OCI-LY7 (cell line): ENCODE measurements around the gene ARHGAP18.

Source experiments
- EZH2phosphoT487 ChIP-seq: fragments of 200-600 bp; sonication (generic); IDR thresholded peaks from 2 replicates; pipeline ENCODE4 v1.6.1; 2018; ENCODE audit warnings: low read depth, borderline replicate concordance, mild to moderate bottlenecking, mixed run types, antibody characterized with exemption, low read length, moderate library complexity, mixed read lengths
- TF ChIP-seq, protein P1 (sequence below): fragments of 200-600 bp; sonication (generic); conservative IDR thresholded peaks from 2 replicates; pipeline ENCODE4 v1.5.1; 2014; ENCODE audit warnings: mild to moderate bottlenecking, antibody characterized with exemption, low read length, moderate library complexity, mixed read lengths

DNA sequence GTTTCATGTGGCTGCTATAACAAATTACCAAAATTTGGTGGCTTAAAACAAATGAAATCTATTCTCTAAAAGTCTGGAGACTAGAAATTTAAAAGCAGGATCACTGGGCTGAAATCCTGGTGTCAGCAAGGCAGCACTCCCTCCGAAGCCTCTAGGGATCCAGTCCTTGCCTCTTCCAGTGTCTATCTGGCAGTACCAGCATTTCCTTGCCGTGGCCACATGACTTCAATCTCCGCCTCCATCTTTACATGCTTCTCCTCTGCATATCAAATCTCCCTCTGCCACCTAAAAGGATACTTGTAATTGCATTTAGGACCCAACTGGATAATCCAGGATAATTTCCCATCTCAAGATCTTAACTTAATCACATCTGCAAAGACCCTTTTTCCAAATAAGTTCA is 30.2 kb downstream of the ARHGAP18 start:
- TF ChIP-seq, protein P1, sequence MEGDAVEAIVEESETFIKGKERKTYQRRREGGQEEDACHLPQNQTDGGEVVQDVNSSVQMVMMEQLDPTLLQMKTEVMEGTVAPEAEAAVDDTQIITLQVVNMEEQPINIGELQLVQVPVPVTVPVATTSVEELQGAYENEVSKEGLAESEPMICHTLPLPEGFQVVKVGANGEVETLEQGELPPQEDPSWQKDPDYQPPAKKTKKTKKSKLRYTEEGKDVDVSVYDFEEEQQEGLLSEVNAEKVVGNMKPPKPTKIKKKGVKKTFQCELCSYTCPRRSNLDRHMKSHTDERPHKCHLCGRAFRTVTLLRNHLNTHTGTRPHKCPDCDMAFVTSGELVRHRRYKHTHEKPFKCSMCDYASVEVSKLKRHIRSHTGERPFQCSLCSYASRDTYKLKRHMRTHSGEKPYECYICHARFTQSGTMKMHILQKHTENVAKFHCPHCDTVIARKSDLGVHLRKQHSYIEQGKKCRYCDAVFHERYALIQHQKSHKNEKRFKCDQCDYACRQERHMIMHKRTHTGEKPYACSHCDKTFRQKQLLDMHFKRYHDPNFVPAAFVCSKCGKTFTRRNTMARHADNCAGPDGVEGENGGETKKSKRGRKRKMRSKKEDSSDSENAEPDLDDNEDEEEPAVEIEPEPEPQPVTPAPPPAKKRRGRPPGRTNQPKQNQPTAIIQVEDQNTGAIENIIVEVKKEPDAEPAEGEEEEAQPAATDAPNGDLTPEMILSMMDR, result no peak
- no peak for TF ChIP-seq EZH2phosphoT487
